Body of pancreas (tissue), 4 donors: ENCODE data around the gene OR52E1. TPM values are rescaled to one million over a fixed set of nuclear protein-coding genes. Genes with fewer than 3 reads are reported as not detected.

Experiments
- ATAC-seq: fragments of 150-250 bp; one replicate; pipeline ENCODE4 v1.9.1; 2016
- DNase-seq, 4 donors: peaks; one replicate each; pipeline ENCODE4 v3.0.0-alpha.2; 2019
- H3K27ac ChIP-seq, 4 donors: fragments of 200-600 bp; sonication (generic); 1 replicate in 3 of 4; 2 replicates in 1 of 4; pipeline versions ENCODE4 v1.5.1 to v1.6.1; 2016 to 2019; ENCODE audit warnings: mild to moderate bottlenecking in 1 of 4, mixed read lengths in 1 of 4, moderate library complexity in 1 of 4
- H3K27me3 ChIP-seq, 2 donors: fragments of 200-600 bp; sonication (generic); one replicate each; pipeline ENCODE4 v1.6.0; 2016; ENCODE audit warnings: mild to moderate bottlenecking in 1 of 2
- H3K36me3 ChIP-seq, 2 donors: fragments of 200-600 bp; sonication (generic); replicated peaks in 1 of 2; 2 replicates each; pipeline ENCODE4 v1.5.1; 2016; ENCODE audit warnings: low read depth in 2 of 2; ENCODE audit not compliant: insufficient read depth in 1 of 2
- H3K4me1 ChIP-seq: fragments of 200-600 bp; sonication (generic); one replicate; pipeline ENCODE4 v1.6.0; 2016
- H3K4me3 ChIP-seq, 2 donors: fragments of 200-600 bp; sonication (generic); 1 replicate in 1 of 2; 2 replicates in 1 of 2; pipeline ENCODE4 v1.5.1; 2016 to 2019
- H3K9me3 ChIP-seq, 3 donors: fragments of 200-600 bp; sonication (generic); 1 replicate in 2 of 3; 2 replicates in 1 of 3; pipeline ENCODE4 v1.5.1; 2016
- CTCF ChIP-seq, 7 experiments: fragments of 450-650 bp in 4 of 7; fragments of 200-600 bp in 3 of 7; sonication (generic) in 3 of 7; IDR thresholded peaks; one replicate each; pipeline ENCODE4 v1.5.1; 2016 to 2019; ENCODE audit warnings: antibody characterized with exemption in 7 of 7
- POLR2A ChIP-seq, 3 donors: fragments of 450-650 bp; IDR thresholded peaks; one replicate each; pipeline ENCODE4 v1.6.1; 2016; ENCODE audit warnings: antibody characterized with exemption in 3 of 3, mild to moderate bottlenecking in 2 of 3
- WGBS, 2 donors: methylation state at CpG; one replicate each; pipeline ENCODE4 v1.1.5; 2017; 5-methylcytosine and 5-hydroxymethylcytosine counted together
- intact Hi-C: fragments of 100-400 bp; cut with DNase I; formaldehyde crosslinking; loops from one replicate; pipeline ENCODE4 v1.15.1; 2023
- total RNA-seq, 2 donors: library from RNA; depleted of rRNA; stranded (reverse); fragments of >200 nt; gene quantifications; one replicate each; pipeline ENCODE4 v1.1.0, GENCODE V29; 2016

The OR52E1 gene
- not detected for total RNA-seq

- Histone ChIP-seq H3K36me3 (no peaks in the 10 kb centered on the region), H3K4me3 (no peak within 1 kb of the TSS), H3K9me3 (no peaks in the 10 kb centered on the region), H3K27ac (no peak within 1 kb of the TSS), H3K4me1 (no peaks in the 10 kb centered on the region), H3K27me3 (no peaks in the 10 kb centered on the region)
- ATAC-seq, result no peak
- TF ChIP-seq POLR2A (IDR thresholded peaks at IDR 0.05), result no peak
- no peak for TF ChIP-seq CTCF (IDR thresholded peaks at IDR 0.05)
- 52 to 60% methylated on average over 3 of the region's 3 CpGs for WGBS, 2 donors
- no peak for DNase-seq
- intact Hi-C loops, result no loop called here
Observed at GRCh38 chr11:5069272-5069671, at the start of gene OR52E1. Gene OR52E1 (plus strand): TSS chr11:5069572.

DNA sequence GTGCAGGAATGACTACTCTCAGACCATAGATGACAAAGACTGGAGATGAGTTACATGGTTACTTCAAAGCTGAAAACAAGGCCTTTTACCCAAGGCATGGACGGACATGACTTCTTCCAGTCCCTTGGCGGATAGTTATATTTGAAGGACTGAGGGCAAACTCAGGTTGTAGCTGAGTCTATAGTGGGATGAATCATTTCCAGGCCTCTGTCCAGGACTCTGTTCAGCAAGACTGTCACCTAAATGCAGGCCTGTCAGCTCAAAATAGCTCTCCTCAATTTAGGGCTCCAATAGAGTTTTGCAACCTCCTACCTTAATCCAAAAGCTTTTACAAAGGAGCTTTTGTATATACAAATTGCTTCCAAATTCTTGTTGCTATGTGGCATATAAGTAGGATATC is 47.4 kb upstream of the OR52E1 start:
- ATAC-seq (no peak), DNase-seq (no peak)
- Histone ChIP-seq H3K36me3 (no peaks in the 10 kb centered on the region), H3K9me3 (no peaks in the 10 kb centered on the region), H3K4me3 (no peak overlapping the region), H3K27ac (no peak overlapping the region), H3K4me1 (no peaks in the 10 kb centered on the region), H3K27me3 (no peaks in the 10 kb centered on the region)
- 79 to 91% methylated on average over 2 of the region's 2 CpGs for WGBS, 2 donors
- intact Hi-C loops, result no loop called here
- TF ChIP-seq CTCF (IDR thresholded peaks at IDR 0.05), result no peak
- TF ChIP-seq POLR2A (IDR thresholded peaks at IDR 0.05), result no peak

DNA sequence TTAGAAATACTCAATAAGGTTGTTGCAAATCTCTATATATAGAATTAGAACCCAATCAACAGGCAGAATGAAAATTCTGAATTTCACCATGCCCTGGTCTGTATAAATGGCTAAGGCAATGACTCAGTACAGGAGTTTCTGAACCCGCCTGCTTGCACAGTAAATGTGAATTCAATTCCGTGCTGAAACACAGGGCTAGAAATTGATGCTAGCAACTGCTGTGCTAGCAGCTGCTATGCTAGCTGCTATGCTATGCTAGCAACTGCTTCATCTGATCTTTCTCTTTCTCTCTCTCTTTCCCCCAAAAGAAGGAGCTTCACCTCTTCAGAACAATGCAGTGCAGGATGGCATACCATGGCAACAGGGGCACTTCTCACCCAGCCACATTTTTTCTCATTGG is 32.7 kb upstream of the OR52E1 start:
- no peaks in the 10 kb centered on the region for H3K36me3 ChIP-seq
- no peak overlapping the region for H3K27ac ChIP-seq
- no peak for DNase-seq
- ATAC-seq, result no peak
- H3K4me3 ChIP-seq, result no peak overlapping the region
- intact Hi-C loops, result no loop called here
- no peaks in the 10 kb centered on the region for H3K4me1 ChIP-seq
- no peaks in the 10 kb centered on the region for H3K9me3 ChIP-seq
- TF ChIP-seq POLR2A (IDR thresholded peaks at IDR 0.05) (no peak), CTCF (IDR thresholded peaks at IDR 0.05) (no peak)
- peaks cover 0 to 4% of the 10 kb centered on the region in 2 donors for H3K27me3 ChIP-seq
- WGBS, 2 donors, result 66 to 80% methylated on average over 2 of the region's 2 CpGs

- no peaks in the 10 kb centered on the region for H3K36me3 ChIP-seq
- H3K27me3 ChIP-seq, result no peaks in the 10 kb centered on the region
- TF ChIP-seq POLR2A (IDR thresholded peaks at IDR 0.05) (no peak), CTCF (IDR thresholded peaks at IDR 0.05) (no peak)
- no peak overlapping the region for H3K27ac ChIP-seq
- ATAC-seq, result no peak
- H3K4me1 ChIP-seq, result no peaks in the 10 kb centered on the region
- no peak overlapping the region for H3K4me3 ChIP-seq
- 45 to 55% methylated on average over 2 of the region's 2 CpGs for WGBS, 2 donors
- intact Hi-C loops, result no loop called here
- DNase-seq, result no peak
- no peaks in the 10 kb centered on the region for H3K9me3 ChIP-seq
Observed at GRCh38 chr11:5037926-5038325, 31.4 kb upstream of the OR52E1 start.

DNA sequence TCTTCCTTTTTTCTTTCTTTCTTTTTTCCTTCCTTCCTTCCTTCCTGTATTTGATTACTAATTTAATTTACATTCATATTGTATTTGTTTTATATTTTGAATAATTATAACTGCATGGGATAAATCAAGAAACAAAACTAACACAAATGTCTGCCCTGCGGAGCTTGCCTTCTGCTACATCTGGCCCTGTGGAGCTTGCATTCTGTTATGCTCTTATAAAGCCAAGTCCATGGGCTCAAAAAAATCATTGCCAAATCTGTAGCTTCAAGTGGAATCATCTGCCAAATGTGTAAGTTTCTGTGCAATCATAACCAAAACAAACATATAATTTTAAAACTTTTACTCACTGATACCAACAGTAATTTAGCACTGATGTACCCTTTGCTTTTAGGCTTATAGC is 31.0 kb upstream of the OR52E1 start:
- ATAC-seq (no peak), DNase-seq (no peak)
- TF ChIP-seq POLR2A (IDR thresholded peaks at IDR 0.05) (no peak), CTCF (IDR thresholded peaks at IDR 0.05) (no peak)
- Histone ChIP-seq H3K27ac (no peak overlapping the region), H3K27me3 (no peaks in the 10 kb centered on the region), H3K9me3 (no peaks in the 10 kb centered on the region), H3K4me1 (no peaks in the 10 kb centered on the region), H3K4me3 (no peak overlapping the region), H3K36me3 (no peaks in the 10 kb centered on the region)
- 71 to 89% methylated on average over 1 of the region's 1 CpG for WGBS, 2 donors
- intact Hi-C loops, result no loop called here
